ENCODE results near the gene EIF4A3.

EIF4A3 gene

DNA sequence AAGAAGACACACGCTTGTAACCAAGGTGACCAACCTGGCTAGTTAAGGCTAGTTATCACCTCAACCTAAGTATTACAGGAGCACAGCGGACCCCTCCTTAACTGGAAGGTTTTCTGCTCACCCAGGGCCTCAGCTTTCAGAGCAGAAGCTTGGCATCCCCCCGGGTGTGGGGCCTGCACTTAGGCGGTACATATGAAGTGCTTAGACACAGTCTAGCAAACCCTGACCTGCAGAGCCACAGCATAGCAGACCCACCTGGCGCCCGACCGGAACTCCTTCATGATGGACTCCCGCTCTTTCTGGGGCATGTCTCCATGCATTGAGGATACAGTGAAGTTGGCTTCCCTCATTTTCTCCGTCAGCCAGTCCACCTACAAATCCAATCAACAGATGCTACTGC lies 9.8 kb downstream of the EIF4A3 start:
- DNase-seq (ENCODE audit: low spot score) = no peak

- no peak for DNase-seq (ENCODE audit: low spot score)
Observed at GRCh38 chr17:80133626-80133970, 13.3 kb downstream of the EIF4A3 start.

DNA sequence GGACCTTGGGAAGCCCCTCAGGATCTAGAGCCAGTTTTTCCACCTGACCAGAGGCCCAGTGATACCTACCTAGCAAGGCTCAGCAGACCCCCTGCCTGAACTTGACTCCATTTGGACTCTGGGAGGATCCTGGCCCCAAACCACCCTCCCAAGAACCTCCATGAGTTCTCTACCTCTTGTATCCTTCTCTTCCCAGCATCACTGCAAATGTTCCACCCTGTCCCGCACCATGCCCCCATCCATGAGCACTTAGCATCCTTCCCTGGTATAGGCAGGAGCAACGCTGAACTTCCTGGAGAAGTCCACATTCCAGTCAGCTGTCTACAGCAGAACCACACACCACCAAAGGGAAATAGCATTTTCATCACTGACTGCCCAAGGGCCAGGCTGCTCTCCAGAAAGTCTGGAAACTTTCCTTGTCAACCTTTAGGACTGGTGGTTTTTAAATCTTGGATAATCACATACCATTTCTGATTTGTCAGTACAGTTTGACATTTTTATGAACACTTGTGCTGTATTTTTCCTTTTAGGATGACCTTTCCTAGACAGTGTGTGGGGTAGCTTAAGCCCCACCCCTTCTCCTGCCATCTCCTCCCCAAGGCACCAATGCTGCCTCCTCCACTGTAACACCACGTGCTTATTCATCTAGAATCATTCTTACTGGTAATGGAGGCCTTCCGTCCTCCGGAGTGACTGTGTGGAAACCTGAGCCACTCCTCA lies 13.9 kb downstream of the EIF4A3 start:
- no peak for DNase-seq (ENCODE audit: low spot score)

GRCh38 chr17:80130992-80131391 lies 15.9 kb downstream of the EIF4A3 start:
- no peak for DNase-seq (ENCODE audit: low spot score)

- no peak for DNase-seq (ENCODE audit: low spot score)
Observed at GRCh38 chr17:80129006-80129565, 17.8 kb downstream of the EIF4A3 start.

- no peak for DNase-seq (ENCODE audit: low spot score)
Observed at GRCh38 chr17:80126449-80126715, 20.5 kb downstream of the EIF4A3 start.

GRCh38 chr17:80125656-80126448 lies 21.1 kb downstream of the EIF4A3 start:
- peak; percentile 44 for DNase-seq (ENCODE audit: low spot score)

DNA sequence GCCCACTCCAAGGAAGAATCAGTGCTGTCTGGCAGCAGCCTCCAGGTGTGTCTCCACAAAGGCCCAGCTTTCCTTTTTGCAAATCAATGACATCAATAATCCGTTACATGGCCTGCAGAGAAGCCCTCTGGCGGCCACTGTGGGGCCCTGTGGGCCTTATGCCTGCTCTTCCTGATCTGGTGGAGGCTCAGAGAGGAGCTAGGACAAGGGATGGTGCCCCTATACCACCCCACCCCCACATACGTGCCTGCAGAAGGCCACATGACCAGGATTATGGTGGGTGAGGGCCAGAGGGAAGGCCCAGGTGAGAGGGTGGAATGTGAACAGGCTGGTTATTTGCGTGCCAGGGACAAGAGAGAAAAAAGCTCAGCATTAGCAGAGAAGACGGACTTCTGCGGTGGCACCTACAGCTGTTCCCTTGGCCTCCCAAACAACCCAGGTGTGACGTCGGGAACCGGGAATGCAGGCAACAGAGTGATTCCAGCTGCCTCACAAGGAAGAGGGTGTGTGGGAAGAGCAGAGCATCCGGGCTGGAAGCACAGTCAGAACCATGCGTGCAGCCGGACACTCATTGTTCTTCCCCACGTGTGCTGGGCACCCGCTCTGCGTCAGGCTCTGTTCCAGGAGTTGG lies 22.5 kb downstream of the EIF4A3 start:
- DNase-seq (ENCODE audit: low spot score) = peak; percentile 84

DNA sequence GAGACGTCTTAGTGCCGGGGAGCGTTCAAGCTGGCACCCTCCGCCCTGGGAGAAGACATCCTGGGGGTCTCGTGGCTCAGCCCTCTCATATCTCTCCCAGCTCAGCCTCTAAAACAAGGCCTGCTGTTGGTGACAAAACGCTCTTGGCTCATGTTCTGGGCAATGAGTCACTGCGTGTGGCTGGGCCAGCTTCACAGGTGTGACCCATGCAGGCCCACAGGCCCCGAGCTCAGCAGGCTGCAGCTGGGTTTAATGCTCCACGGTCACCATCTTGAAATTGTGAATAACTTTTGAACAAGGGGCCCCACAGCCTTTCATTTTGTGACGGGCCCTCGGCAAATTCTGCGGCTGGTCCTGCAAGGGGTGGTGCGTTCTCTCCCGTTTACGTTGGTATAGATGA lies 23.1 kb downstream of the EIF4A3 start:
- DNase-seq (ENCODE audit: low spot score) = no peak

GRCh38 chr17:80122926-80123505 lies 23.9 kb downstream of the EIF4A3 start:
- DNase-seq (ENCODE audit: low spot score) = no peak

GRCh38 chr17:80122026-80122575 lies 24.8 kb downstream of the EIF4A3 start:
- no peak for DNase-seq (ENCODE audit: low spot score)

GRCh38 chr17:80119839-80120238 lies 27.1 kb downstream of the EIF4A3 start:
- DNase-seq (ENCODE audit: low spot score) = no peak

DNA sequence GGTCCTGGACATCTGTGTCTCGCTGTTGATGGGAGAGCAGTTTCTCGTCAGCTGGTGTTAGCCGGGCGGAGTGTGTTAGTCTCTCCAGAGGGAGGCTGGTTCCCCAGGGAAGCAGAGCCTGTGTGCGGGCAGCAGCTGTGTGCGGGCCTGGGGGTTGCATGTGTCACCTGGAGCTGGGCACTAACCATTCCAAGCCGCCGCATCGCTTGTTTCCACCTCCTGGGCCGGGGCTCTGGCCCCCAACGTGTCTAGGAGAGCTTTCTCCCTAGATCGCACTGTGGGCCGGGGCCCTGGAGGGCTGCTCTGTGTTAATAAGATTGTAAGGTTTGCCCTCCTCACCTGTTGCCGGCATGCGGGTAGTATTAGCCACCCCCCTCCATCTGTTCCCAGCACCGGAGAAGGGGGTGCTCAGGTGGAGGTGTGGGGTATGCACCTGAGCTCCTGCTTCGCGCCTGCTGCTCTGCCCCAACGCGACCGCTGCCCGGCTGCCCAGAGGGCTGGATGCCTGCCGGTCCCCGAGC lies 27.6 kb downstream of the EIF4A3 start:
- DNase-seq (ENCODE audit: low spot score) = peak; percentile 54

DNA sequence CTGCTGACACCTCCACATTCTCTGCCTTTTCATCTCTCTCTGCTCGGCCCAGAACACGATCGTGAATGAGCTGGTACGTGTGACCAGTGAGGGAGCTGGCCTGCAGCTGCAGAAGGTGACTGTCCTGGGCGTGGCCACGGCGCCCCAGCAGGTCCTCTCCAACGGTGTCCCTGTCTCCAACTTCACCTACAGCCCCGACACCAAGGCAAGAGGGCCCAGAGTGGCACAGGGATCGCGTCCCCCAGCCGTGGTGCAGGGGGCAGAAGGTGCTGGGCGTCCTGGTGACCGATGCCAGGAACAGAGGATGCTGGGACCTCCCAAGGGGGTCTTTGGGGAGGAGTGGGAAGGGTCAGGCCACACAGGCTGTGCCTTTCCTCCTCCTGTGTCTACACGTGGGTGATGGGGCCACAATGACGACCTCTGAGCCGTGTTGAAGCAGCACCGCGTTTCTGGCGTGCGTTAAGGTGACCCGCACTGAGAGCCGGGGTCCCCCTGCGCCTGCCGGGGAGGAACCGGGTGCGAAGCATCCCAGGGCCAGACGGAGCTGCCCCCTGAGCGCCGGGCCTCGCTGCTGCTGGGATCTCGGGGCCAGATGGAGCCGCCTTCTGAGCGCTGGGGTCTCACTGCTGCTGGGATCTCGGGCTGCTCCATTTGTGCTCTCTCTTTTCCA lies 28.2 kb downstream of the EIF4A3 start:
- DNase-seq (ENCODE audit: low spot score) = no peak

DNA sequence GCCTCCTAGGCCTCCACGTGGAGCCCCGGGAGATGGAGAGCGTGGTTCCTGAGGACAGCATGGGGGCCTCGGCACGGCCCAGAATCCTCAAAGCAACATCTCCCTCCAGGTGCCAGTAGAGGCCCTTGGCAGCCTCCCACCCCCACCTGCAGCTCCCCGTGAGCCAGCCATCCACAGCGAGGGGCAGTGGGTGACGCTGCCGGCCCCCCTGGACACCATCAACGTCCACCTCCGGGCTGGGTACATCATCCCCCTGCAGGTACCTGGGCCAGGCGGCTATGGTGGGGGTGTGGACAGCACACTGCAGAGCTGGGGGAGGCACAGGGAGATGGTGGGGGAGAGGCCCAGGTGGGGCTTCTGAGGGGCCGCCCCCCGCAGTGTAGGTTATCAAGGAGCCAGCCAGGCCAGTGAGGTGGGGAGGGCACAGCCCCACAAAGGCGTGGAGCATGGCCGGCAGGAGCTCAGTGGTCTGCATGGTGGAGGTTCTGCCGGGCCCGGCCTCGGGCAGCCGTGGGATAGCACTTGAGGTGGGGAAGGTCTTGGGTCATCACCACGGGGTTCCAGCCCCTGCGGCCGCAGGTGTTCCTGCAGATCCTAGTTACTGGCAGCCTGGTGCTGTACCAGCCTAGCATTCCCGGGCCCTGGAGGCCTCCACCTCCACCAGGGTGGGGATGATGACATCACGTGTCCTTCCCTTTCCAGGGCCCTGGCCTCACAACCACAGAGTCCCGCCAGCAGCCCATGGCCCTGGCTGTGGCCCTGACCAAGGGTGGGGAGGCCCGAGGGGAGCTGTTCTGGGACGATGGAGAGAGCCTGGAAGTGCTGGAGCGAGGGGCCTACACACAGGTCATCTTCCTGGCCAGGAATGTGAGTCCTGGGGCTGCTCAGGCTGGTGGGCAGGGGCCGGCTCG lies 29.2 kb downstream of the EIF4A3 start:
- DNase-seq (ENCODE audit: low spot score) = no peak

DNA sequence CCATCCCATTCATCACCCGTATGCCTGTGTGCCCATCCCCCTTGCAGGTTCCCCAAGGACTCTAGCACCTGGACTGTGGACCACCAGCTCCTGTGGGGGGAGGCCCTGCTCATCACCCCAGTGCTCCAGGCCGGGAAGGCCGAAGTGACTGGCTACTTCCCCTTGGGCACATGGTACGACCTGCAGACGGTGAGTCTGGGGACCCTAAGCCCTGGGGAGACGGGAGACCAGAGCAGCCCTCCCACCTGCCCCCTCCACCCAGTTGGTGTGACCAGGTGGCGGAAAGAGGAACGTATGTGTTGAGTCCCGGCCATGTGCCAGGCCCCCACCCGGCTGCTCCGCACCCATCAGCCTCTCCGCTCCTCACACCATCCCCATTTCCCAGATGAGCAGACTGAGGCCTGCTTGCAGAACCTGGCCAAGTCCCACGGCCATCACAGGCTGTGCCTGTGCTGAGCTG lies 30.0 kb downstream of the EIF4A3 start:
- no peak for DNase-seq (ENCODE audit: low spot score)

- no peak for DNase-seq (ENCODE audit: low spot score)
Observed at GRCh38 chr17:80116276-80116920, 30.5 kb downstream of the EIF4A3 start.

DNA sequence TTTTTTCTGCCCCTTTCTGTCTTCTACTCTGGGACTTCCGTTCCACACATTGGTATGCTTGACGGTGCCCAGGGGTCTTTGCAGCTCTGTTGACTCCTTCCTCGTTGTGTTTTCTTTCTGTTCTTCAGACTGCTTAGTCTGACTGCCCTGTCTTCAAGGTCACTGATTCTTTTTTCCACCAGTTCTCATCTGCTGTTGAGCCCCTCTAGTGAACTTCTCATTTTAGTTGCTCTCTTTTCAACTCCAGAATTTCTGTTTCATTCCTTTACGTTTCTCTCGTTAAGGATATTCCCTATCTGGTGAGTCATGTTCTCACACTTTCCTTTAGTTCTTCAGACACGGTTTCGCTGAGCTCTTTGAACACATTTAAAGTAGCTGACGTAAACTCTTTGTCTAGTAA lies 31.8 kb downstream of the EIF4A3 start:
- DNase-seq (ENCODE audit: low spot score) = no peak

DNA sequence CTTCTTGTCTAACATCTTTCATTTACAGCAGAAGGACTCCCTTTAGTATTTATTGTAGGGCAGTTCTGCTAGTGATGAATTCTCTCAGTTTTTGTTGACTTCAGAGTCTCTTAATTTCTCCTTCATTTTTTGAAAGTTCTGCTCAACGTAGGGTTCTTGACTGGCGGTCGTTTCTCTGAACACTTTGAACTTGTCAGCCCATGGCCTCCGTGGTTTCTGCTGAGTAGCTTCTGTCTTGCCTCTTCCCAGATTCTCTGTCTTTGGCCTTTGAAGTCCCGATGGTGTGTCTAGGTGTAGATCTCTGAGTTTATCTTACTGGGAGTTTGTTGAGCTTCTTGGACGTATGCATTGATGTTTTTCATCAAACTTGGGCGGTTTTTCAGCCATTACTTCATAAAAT lies 32.2 kb downstream of the EIF4A3 start:
- no peak for DNase-seq (ENCODE audit: low spot score)
